GM19351 (cell line): Measurements from ENCODE around the gene GOLGA6C.
A peak's percentile ranks its signal among the peaks of the same experiment; 100 is the strongest.
"Not testable (repeated sequence)": the region's sequence is repeated elsewhere in the genome, so short reads cannot be mapped to it uniquely, and the experiment has no call there.

Source experiments
- ATAC-seq: cut with Tn5 transposase; IDR thresholded peaks from one replicate; pipeline ENCODE4 v1.9.1; 2021; ENCODE audit warnings: mild to moderate bottlenecking, moderate library complexity; ENCODE audit not compliant: unreplicated experiment

The GOLGA6C gene

DNA sequence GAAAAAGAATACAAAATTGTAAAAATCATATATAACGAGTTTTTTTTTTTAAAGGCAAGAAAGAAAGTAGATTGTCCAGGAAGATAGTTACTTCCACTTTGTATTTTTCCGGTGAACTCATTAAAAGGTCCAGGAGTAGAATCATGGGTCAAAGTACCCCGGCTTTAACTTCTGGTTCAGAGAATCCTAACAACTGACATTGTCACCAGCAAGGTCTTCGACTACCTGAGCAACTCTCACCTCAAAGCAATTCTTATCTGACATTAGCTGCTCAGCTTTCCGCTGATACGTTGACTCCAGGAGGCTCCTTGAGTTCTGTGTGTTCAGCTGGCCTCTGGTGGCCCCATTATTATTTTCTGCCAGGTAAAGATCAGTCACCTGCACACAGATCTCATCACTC, 9.1 kb upstream of the GOLGA6C start:
- not testable (repeated sequence) for ATAC-seq

DNA sequence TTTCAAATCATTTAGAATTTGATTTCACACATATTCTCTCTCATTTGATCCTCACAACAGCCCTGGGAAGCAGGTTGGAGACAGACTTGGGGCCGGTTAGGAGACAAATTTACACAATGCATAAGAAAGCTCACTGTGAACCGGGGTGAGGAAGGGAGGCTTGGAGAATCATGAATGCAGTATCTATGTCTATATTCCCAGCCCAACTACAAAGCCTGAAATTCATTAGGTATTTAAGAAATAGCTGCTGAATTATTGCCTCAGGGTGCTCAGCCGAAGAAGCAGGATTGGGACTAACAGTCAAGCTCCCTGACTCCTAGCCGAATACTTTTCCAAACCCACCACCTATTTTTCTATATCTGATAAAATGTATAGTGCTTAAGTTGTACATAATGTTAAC, 8.4 kb upstream of the GOLGA6C start:
- no peak for ATAC-seq

GRCh38 chr15:75251343-75251742, 6.8 kb upstream of the GOLGA6C start:
- ATAC-seq, result not testable (repeated sequence)

GRCh38 chr15:75252285-75252684, 5.8 kb upstream of the GOLGA6C start:
- ATAC-seq, result not testable (repeated sequence)

GRCh38 chr15:75258620-75259343, 648 bp downstream of the GOLGA6C start:
- ATAC-seq, result not testable (repeated sequence)

- ATAC-seq, result not testable (repeated sequence)
Measured at GRCh38 chr15:75259873-75260272, 1.7 kb downstream of the GOLGA6C start.

GRCh38 chr15:75273751-75274359, 15.7 kb downstream of the GOLGA6C start:
- not testable (repeated sequence) for ATAC-seq

- peak; percentile 67 for ATAC-seq
Measured at GRCh38 chr15:75274509-75275107, 16.5 kb downstream of the GOLGA6C start.

DNA sequence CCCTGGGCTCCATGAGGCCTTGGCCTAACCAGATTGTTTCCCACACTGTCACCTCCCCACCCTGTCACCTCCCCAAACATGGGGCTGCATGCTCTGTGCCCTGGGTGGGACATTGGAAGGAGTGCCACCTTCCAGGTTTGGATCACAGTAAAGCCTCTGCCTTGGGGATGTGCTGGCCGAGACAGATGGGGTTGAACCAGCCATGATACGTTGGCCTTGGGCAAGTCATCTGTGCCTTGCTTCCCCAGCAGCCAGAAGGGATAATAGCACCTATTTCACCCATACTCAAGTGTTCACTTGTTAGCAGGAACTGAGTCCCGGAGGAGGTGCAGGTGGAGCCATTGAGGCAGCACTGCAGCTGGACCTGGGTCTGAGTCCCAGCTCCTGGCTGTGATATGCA, 17.5 kb downstream of the GOLGA6C start:
- not testable (repeated sequence) for ATAC-seq

- not testable (repeated sequence) for ATAC-seq
Measured at GRCh38 chr15:75278497-75278896, 20.4 kb downstream of the GOLGA6C start.

DNA sequence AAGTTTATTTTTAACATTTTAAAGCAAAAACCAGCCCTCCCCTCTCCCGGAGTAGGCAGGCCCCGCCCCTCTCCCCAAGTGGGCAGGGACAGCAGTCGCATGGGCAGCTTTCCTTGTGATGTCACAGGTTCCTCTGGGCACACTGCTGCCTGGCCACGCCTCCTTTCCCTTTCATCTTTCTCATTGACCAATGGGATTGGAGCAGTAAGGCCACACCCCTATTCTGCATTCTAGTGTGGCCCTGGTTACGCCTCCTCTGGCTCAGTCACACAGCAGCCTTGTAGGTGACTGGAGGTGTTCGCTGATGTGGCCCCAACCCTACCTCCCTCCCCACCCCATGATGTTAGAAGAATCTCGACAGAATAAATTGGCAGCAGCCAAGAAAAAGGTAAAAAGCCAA, 24.4 kb downstream of the GOLGA6C start, which contains the start of gene GOLGA6D:
Gene GOLGA6D (plus strand): TSS at position 264 of the 400 bp plus-strand sequence. CDS start 41 bp downstream, at position 305.
- not testable (repeated sequence) for ATAC-seq

DNA sequence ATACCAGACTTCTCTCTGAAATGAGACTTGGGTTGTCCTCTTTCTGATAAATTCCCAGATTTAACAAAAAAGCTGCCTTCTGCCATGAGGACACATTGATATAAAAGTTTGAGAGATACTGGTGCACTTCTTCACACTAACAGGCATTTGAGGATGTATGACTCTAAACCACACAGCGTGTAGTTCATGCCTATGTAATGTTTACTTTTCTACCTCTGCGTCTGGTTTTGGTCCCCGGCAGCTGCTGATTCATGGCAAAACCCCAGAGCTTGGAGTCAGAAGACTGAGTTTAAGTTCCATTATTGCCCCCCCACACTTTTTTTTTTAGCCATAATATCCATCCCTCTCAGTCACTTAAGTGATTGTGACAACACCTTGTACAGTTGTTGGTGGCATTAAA, 26.0 kb downstream of the GOLGA6C start:
- not testable (repeated sequence) for ATAC-seq

GRCh38 chr15:75293660-75294059, 35.5 kb downstream of the GOLGA6C start:
- ATAC-seq, result not testable (repeated sequence)

DNA sequence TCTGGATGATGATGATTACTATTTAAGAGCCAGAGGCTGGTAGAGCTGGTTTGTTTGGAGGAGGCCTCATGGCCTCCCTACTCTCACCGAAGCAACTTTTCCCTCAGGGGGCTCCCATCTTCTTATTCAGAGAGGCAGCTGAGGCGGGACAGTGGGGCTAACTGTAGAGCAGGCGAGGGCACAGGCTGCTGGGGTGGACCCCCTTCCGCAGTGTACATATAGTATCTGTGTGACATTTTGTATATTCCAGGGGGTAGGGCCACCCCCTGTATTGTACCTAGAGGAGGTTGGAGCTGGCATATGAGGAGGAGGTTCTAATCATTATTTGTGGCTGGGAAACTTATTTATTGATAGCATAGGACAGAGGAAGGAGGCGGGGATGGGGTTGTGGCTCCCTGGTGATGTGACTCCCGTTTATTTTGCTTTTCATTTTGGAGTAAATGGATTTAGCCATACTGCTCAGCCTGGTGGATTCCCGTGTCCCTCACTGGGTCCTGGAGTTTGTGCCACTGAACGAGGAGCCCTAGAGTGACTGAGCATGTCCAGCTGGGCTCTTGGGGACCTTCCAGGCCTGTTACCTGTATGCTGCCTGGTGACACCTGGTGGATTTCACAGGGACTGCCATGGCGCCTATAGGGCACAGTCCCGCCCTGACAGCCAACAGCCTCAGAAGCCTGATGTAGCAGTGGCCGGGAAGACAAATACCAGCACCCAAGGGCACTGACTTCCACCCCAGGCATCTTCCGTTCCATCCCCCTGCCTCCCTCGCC, 40.6 kb downstream of the GOLGA6C start:
- not testable (repeated sequence) for ATAC-seq

GRCh38 chr15:75299311-75299688, 41.2 kb downstream of the GOLGA6C start:
- ATAC-seq, result not testable (repeated sequence)

GRCh38 chr15:75300026-75300425, 41.9 kb downstream of the GOLGA6C start:
- not testable (repeated sequence) for ATAC-seq

DNA sequence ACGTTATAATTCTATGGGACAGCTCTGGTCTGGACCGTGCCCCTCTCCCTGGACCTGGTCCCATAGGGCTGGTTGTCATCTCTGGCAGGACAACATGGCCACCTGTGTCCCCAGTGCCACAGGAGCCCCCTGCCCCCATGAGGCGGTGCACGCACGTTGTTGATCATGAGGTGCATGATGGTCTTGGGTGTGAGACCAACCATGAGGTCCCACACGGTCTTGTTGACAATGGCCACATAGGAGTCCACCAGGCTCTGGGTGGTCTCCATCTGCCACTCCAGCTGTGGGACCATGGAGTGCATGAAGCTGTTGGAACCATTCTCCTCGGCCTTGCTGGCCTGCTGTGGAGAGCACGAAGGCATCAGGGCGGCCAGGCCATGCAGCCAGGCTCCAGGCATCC, 44.2 kb downstream of the GOLGA6C start:
- ATAC-seq, result no peak

GRCh38 chr15:75302753-75303152, 44.6 kb downstream of the GOLGA6C start:
- ATAC-seq, result not testable (repeated sequence)

DNA sequence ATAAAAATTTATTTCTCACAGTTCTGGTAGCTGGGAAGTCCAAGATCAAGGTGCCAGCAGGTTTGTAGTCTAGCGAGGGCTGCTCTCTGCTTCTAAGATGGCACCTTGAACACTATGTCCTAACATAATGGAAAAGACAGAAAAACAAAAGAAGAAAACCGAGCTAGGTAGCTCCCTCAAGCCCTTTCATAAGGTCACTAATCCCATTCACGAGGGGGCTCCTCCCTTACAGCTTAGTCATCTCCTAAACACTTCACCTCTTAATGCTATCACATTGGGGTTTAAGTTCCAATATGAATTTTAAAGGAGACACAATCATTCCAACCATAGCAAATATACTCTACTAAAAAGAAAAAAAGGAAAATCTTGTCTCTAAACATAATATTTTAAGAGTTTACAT, 48.1 kb downstream of the GOLGA6C start:
- no peak for ATAC-seq

- ATAC-seq, result no peak
Measured at GRCh38 chr15:75307778-75308390, 49.8 kb downstream of the GOLGA6C start.

DNA sequence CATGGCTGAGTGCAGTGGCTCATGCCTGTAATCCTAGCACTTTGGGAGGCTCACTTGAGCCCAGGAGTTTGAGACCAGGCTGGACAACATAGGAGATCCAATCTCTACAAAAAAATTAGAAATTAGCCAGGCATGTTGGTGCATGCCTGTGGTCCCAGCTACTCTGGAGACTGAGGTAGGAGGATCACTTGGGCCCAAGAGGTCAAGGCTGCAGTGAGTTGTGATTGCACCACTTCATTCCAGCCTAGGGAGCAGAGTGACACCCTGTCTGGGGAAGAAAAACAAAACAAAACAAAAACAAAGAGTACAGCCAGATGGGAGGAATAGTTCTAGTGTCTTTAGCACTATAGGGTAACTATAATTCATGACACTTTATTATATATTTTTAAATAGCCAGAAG, 51.6 kb downstream of the GOLGA6C start:
- ATAC-seq, result no peak
